Measurements from ENCODE around the gene SSC4D.

SSC4D gene

DNA sequence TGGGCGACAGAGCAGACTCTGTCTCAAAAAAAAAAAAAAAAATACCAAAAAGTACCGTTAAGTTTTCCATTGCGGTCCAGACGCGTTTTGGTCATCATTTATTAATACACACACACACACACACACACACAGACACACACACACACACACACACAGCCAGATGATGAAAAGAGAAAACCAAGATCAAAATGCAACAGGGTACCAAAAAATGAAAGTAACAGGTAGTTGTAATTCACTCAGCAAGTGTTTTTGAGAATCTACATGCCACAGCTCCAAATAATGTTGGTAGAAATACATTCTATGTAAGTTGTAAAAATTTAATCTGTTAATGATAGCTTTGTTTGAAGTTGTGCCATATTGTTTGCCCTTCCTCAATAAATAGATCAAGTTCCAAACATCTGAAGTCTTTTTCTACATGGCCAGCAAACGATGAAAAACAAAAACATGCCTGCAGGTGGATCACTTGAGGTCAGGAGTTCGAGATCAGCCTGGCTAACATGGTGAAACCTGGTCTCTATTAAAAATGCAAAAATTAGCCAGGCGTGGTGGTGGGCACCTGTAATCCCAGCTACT is 60.1 kb downstream of the SSC4D start:
- no peak for DNase-seq

DNA sequence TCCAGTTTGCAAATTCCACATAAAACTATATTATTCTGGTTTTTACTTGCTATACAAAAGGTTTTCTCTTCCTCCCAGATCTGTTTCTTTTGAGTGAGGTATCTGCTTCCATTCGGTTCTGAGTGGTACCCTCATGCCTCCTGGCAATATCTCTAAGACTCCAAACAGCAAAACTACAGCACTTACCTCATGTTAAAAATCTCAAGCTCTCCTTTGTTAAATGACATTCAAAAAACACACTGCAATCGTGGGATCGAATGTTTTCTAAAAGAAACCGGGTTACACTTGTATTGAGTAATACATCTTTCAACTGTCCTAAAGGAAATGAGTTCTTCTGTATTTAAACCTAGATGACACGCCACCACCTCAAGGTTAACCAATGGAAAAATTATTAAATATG is 61.8 kb downstream of the SSC4D start:
- no peak for DNase-seq

GRCh38 chr7:76346778-76347177 is 62.7 kb downstream of the SSC4D start:
- DNase-seq = no peak

DNA sequence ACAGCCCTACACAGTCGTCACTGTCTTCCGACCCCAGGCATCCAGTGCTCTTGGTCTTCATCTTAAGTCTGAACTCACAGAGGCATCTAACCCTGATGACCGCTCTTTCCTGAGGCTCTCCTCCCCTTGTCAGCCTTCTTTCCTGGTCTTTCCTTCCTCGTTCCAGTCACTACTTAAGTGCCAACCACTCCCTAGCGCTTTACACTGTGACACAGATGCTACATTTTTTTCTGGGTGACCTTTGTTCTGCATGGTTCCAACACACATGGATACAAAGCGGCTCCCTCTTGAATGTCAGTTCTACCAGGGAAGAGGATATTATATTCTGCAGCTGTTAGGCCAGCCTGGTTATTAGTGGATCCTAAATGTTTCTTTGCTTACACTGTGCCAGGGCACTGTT is 63.4 kb downstream of the SSC4D start:
- no peak for DNase-seq

DNA sequence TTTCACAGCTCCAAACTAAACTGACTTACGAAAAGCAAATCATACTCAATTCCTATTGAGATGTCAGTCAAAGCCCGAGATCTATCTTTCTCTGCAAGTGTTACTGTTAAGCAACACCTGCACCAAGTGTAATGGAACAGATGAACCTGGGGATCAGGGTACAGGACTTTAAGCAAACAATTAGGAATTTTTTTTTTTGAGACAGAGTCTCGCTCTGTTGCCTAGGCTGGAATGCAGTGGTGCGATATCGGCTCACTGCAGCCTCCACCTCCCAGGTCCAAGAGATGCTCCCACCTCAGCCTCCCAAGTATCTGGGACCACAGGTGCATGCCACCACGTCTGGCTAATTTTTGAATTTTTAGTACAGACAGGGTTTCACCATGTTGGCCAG is 65.6 kb downstream of the SSC4D start:
- DNase-seq = no peak

DNA sequence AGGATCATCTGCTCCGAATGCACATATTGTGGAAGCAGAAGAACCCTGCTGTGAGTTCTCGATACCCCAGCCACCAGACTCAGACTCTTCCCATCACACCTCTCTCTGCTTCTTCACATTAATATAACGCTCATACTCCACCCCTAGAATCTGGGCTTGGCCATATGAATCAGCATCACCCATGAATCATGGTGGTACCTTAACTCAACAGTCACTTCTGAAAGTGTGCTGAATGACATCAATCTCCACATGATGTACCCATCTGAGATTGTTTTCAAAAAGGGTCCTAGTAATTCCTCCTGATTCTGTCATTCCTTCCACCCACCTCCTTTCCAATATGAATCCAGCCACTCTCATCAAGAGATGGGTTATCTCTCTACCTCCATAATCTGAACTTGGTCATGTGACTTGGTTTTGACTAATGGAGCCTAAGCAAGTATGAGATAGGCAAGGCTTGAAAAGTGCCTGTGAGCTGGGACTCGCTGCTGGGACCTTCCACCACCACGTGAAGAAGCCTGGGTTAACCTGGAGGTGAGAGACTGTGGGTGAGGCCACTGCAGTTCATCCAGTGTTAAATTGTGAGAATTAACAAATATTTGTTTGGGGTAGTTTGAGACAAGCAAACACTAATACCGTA is 66.1 kb downstream of the SSC4D start:
- no peak for DNase-seq

GRCh38 chr7:76342222-76342621 is 67.3 kb downstream of the SSC4D start:
- no peak for DNase-seq

DNA sequence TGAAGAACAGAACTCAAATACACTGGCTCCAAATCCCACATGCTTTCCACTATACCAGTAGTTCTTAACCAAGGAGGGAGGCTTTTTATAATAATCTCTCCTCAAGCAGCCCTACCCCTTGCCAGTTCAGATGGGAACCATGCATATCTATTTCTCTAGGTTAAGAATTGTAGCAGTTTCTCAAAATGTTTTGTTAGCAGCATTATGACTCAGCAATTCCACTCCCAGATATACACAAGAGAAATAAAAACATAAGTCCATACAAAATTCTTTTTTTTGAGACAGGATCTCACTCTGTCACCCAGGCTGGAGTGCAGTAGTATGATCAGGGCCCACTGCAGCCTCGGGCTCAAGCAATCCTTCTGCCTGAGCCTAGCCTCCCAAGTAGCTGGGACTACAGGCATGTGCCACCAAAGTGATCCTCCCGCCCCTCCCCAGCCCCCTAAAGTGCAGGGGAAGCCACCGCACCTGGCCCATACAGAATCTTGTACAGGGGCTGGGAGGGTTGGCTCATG is 68.8 kb downstream of the SSC4D start:
- DNase-seq = no peak
